Measurements from ENCODE around the gene SEMA3G.

GRCh38 chr3:52468336-52468735, 23.4 kb upstream of the SEMA3G start:
- TF ChIP-seq, protein P1, sequence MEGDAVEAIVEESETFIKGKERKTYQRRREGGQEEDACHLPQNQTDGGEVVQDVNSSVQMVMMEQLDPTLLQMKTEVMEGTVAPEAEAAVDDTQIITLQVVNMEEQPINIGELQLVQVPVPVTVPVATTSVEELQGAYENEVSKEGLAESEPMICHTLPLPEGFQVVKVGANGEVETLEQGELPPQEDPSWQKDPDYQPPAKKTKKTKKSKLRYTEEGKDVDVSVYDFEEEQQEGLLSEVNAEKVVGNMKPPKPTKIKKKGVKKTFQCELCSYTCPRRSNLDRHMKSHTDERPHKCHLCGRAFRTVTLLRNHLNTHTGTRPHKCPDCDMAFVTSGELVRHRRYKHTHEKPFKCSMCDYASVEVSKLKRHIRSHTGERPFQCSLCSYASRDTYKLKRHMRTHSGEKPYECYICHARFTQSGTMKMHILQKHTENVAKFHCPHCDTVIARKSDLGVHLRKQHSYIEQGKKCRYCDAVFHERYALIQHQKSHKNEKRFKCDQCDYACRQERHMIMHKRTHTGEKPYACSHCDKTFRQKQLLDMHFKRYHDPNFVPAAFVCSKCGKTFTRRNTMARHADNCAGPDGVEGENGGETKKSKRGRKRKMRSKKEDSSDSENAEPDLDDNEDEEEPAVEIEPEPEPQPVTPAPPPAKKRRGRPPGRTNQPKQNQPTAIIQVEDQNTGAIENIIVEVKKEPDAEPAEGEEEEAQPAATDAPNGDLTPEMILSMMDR (conservative IDR thresholded peaks at IDR 0.05; ENCODE audit: low read depth, low read length), result no peak
- no peak for TF ChIP-seq EZH2 (IDR thresholded peaks at IDR 0.05; ENCODE audit: borderline replicate concordance, low read depth, low read length, poor library complexity, severe bottlenecking)
